Heart right ventricle (tissue), 16 donors: ENCODE measurements around the gene SNTN. TPM values are rescaled to one million over a fixed set of nuclear protein-coding genes. Genes with fewer than 3 reads are reported as not detected.

ENCODE experiments used
- ATAC-seq, 8 donors: fragments of 200-7000 bp; cut with Tn5 transposase; one replicate each; pipeline ENCODE4 v1.9.1; 2020; ENCODE audit warnings: mild to moderate bottlenecking in 8 of 8, moderate library complexity in 8 of 8, moderate number of reproducible peaks in 1 of 8
- DNase-seq, 2 donors: peaks; one replicate each; pipeline ENCODE4 v3.0.0-alpha.2; 2020
- H3K27ac ChIP-seq, 10 donors: fragments of 200-600 bp; sonication (generic) in 2 of 10; one replicate each; pipeline versions ENCODE4 v1.5.0 to v1.8.0; 2020 to 2022; ENCODE audit warnings: mild to moderate bottlenecking in 3 of 10
- H3K27me3 ChIP-seq, 7 donors: fragments of 200-600 bp; one replicate each; pipeline ENCODE4 v1.8.0; 2021 to 2022; ENCODE audit warnings: mild to moderate bottlenecking in 2 of 7
- H3K36me3 ChIP-seq, 9 donors: fragments of 200-600 bp; sonication (generic) in 1 of 9; one replicate each; pipeline versions ENCODE4 v1.5.0 to v1.8.0; 2020 to 2022; ENCODE audit warnings: mild to moderate bottlenecking in 2 of 9
- H3K4me1 ChIP-seq, 9 donors: fragments of 200-600 bp; sonication (generic) in 1 of 9; one replicate each; pipeline versions ENCODE4 v1.5.0 to v1.8.0; 2020 to 2022; ENCODE audit warnings: mild to moderate bottlenecking in 4 of 9
- H3K4me3 ChIP-seq, 10 donors: fragments of 200-600 bp; sonication (generic) in 2 of 10; one replicate each; pipeline versions ENCODE4 v1.5.0 to v1.8.0; 2020 to 2022; ENCODE audit warnings: mild to moderate bottlenecking in 7 of 10, moderate library complexity in 2 of 10
- H3K9me3 ChIP-seq, 11 donors: fragments of 200-600 bp in 10 of 11; sonication (generic) in 2 of 11; one replicate each; pipeline versions ENCODE4 v1.5.0 to v1.8.0; 2013 to 2022; ENCODE audit warnings: mild to moderate bottlenecking in 2 of 11, control low read depth in 1 of 11, moderate library complexity in 1 of 11
- CTCF ChIP-seq, 9 donors: fragments of 200-600 bp; sonication (generic) in 2 of 9; IDR thresholded peaks; one replicate each; pipeline versions ENCODE4 v1.5.0 to v1.8.0; 2021 to 2022; ENCODE audit warnings: antibody characterized with exemption in 9 of 9, mild to moderate bottlenecking in 5 of 9, moderate library complexity in 1 of 9
- WGBS, 2 donors: extraction: QIAGEN DNeasy Blood & Tissue Kit; methylation state at CpG; one replicate each; pipeline ENCODE4 v1.1.7; 2013; ENCODE audit warnings: inconsistent platforms in 1 of 2; 5-methylcytosine and 5-hydroxymethylcytosine counted together
- intact Hi-C, 10 donors: fragments of 100-400 bp; cut with DNase I; formaldehyde crosslinking; loops; one replicate each; pipeline versions ENCODE4 v1.11.1 to v1.14.2; 2022
- polyA plus RNA-seq, 2 donors: library from polyadenylated mRNA; stranded (reverse); fragments of 200-250 nt; gene quantifications; one replicate each; pipeline ENCODE4 v1.2.3, GENCODE V29; 2013
- total RNA-seq, 10 donors: library from RNA; stranded (reverse); fragmentation: NEBNext Ultra II Directional in 3 of 10; extraction: Animal tissue kit (Norgen Biotek cat#: 25700) in 3 of 10; gene quantifications; one replicate each; pipeline versions ENCODE4 v1.2.1 to v1.2.4, GENCODE V29; 2021 to 2023
- donor health status: Arrhythmogenic right ventricular cardiomyopathy.
- donor health status: ischemic (EF 13 %, LVEDD 7.1; RV severe dilation, severe dysfunction).
- donor health status: healthy with polysubstance abuse.
- donor health status: DM: no; HTN: yes; CAD: no.
- donor health status: DM: no; HTN: no; CAD: no.
- donor health status: ischemic (EF 25% LVEDD 6.9; RV normal size, moderate dysfunction).
- donor health status: ischemic (EF 25% LVEDD 5.7; RV mildly dilated, moderate dysfunction).
- donor health status: healthy.
- donor health status: DM: yes; HTN: yes; CAD: no.
- donor health status: Ischemic cardiomyopathy.
- donor health status: ischemic (EF 35%, LVEDD 5.7; RV mildly dilated, moderate dysfunction).
- donor health status: nonischemic (EF 11% LVEDD 7.7; RV severe dilation, severe dysfunction).
- donor health status: DM: yes; HTN: yes; CAD: no.
- donor health status: PGD.
- donor health status: ischemic (EF 29% LVEDD 5.4; RV normal size, mild dysfunction).
- donor health status: nonischemic (EF 23%, LVEDD 6.1; RV moderate dilation, normal function).

SNTN gene
- total and polyA plus RNA-seq, 12 donors = not detected

GRCh38 chr3:63631670-63632069 is 20.8 kb upstream of the SNTN start:
- no peaks in the 10 kb centered on the region for H3K4me1 ChIP-seq
- peaks cover 0 to 3% (median 0%) of the 10 kb centered on the region in 11 donors for H3K9me3 ChIP-seq
- H3K36me3 ChIP-seq = no peaks in the 10 kb centered on the region
- no peak for DNase-seq
- ATAC-seq = no peak
- no peak overlapping the region for H3K4me3 ChIP-seq
- no peak overlapping the region for H3K27ac ChIP-seq
- WGBS, 2 donors = 80 to 82% methylated on average over 4 of the region's 4 CpGs
- intact Hi-C loops = no loop called here
- H3K27me3 ChIP-seq = peaks cover 0 to 6% (median 0%) of the 10 kb centered on the region in 7 donors
- TF ChIP-seq CTCF (IDR thresholded peaks at IDR 0.05) = no peak

GRCh38 chr3:63635186-63635585 is 17.3 kb upstream of the SNTN start:
- no peak for ATAC-seq
- no peak for DNase-seq
- Histone ChIP-seq H3K27ac (no peak overlapping the region), H3K4me1 (no peaks in the 10 kb centered on the region), H3K4me3 (no peak overlapping the region), H3K27me3 (peaks cover 0 to 6% (median 0%) of the 10 kb centered on the region in 7 donors), H3K9me3 (peaks cover 0 to 13% (median 0%) of the 10 kb centered on the region in 11 donors), H3K36me3 (no peaks in the 10 kb centered on the region)
- intact Hi-C loops = no loop called here
- 90 to 91% methylated on average over 3 of the region's 3 CpGs for WGBS, 2 donors
- TF ChIP-seq CTCF (IDR thresholded peaks at IDR 0.05) = no peak

GRCh38 chr3:63639806-63640205 is 12.7 kb upstream of the SNTN start:
- ATAC-seq = no peak
- TF ChIP-seq CTCF (IDR thresholded peaks at IDR 0.05) = no peak
- Histone ChIP-seq H3K36me3 (no peaks in the 10 kb centered on the region), H3K4me1 (no peaks in the 10 kb centered on the region), H3K9me3 (peaks cover 0 to 13% (median 0%) of the 10 kb centered on the region in 11 donors), H3K27ac (no peak overlapping the region), H3K27me3 (peaks cover 0 to 13% (median 0%) of the 10 kb centered on the region in 7 donors), H3K4me3 (no peak overlapping the region)
- 82 to 91% methylated on average over 2 of the region's 2 CpGs for WGBS, 2 donors
- intact Hi-C loops = no loop called here
- DNase-seq = no peak

- H3K27ac ChIP-seq = no peak overlapping the region
- no peaks in the 10 kb centered on the region for H3K4me1 ChIP-seq
- DNase-seq = no peak
- peaks cover 0 to 5% (median 0%) of the 10 kb centered on the region in 11 donors for H3K9me3 ChIP-seq
- intact Hi-C loops = no loop called here
- peaks cover 0 to 16% (median 0%) of the 10 kb centered on the region in 7 donors for H3K27me3 ChIP-seq
- H3K36me3 ChIP-seq = no peaks in the 10 kb centered on the region
- no peak for TF ChIP-seq CTCF (IDR thresholded peaks at IDR 0.05)
- ATAC-seq = no peak
- 47 to 71% methylated on average over 1 of the region's 1 CpG for WGBS, 2 donors
- no peak overlapping the region for H3K4me3 ChIP-seq
These were observed 10.0 kb upstream of the SNTN start for GRCh38 chr3:63642488-63642887.
